A673 (cell line): ENCODE results near the gene RPS6KA2. TPM values are rescaled to one million over a fixed set of nuclear protein-coding genes. Genes with fewer than 3 reads are reported as not detected.

ENCODE experiments used
- BruUV-seq: library from RNA; stranded (reverse); fragments of 400-500 nt; replicated peaks from 2 replicates; lab custom pipeline; 2021; lab: Mats Ljungman, UMichigan
- CTCF ChIA-PET: fragments of 300-600 bp; sonication (Branson Sonifier 250); formaldehyde crosslinking; loops from one replicate; lab custom pipeline; 2022; ENCODE audit warnings: antibody characterized with exemption; lab: Charles Lee
- POLR2A ChIA-PET: fragments of 300-600 bp; sonication (Branson Sonifier 250); formaldehyde crosslinking; loops from one replicate; lab custom pipeline; 2022; ENCODE audit warnings: antibody characterized with exemption; ENCODE audit not compliant: low non-redundant PET; lab: Charles Lee
- DNase-seq: peaks from one replicate; pipeline ENCODE4 v3.0.0-alpha.2; 2015; ENCODE audit warnings: low spot score
- H3K27ac ChIP-seq: fragments of 200-600 bp; sonication (generic); 2 replicates; pipeline ENCODE4 v1.5.1; 2016; ENCODE audit warnings: mixed run types, low read depth, mild to moderate bottlenecking, mixed read lengths, antibody characterized with exemption, low read length; ENCODE audit not compliant: poor library complexity, severe bottlenecking
- H3K27me3 ChIP-seq: fragments of 200-600 bp; sonication (generic); replicated peaks from 2 replicates; pipeline ENCODE4 v1.6.1; 2017; ENCODE audit warnings: mixed run types, low read depth, mild to moderate bottlenecking, mixed read lengths, antibody characterized with exemption, low read length; ENCODE audit not compliant: insufficient read depth, poor library complexity
- H3K36me3 ChIP-seq: fragments of 200-600 bp; sonication (generic); 2 replicates; pipeline ENCODE4 v1.6.1; 2016; ENCODE audit warnings: mixed run types, mild to moderate bottlenecking, mixed read lengths, antibody characterized with exemption, low read length; ENCODE audit not compliant: insufficient read depth, poor library complexity, severe bottlenecking
- H3K4me1 ChIP-seq: fragments of 200-600 bp; sonication (generic); 2 replicates; pipeline ENCODE4 v1.6.1; 2017; ENCODE audit warnings: mixed run types, mild to moderate bottlenecking, mixed read lengths, antibody characterized with exemption, low read length; ENCODE audit not compliant: insufficient read depth, poor library complexity, severe bottlenecking
- H3K4me3 ChIP-seq: fragments of 200-600 bp; sonication (generic); 2 replicates; pipeline ENCODE4 v1.5.1; 2016; ENCODE audit warnings: low read depth, mixed run types, mild to moderate bottlenecking, mixed read lengths, low read length; ENCODE audit not compliant: poor library complexity, severe bottlenecking
- H3K9me3 ChIP-seq: fragments of 200-600 bp; sonication (generic); 2 replicates; pipeline ENCODE4 v1.6.1; 2016; ENCODE audit warnings: mixed run types, low read depth, mild to moderate bottlenecking, mixed read lengths, antibody characterized with exemption, low read length; ENCODE audit not compliant: poor library complexity, severe bottlenecking
- CTCF ChIP-seq: fragments of 300-800, 200-600 bp; sonication (generic); conservative IDR thresholded peaks from 2 replicates; pipeline ENCODE4 v1.5.1; 2017; ENCODE audit warnings: low read depth, mild to moderate bottlenecking, antibody characterized with exemption, low read length, moderate library complexity, mixed read lengths
- EZH2 ChIP-seq: fragments of 200-600 bp; sonication (generic); IDR thresholded peaks from 2 replicates; pipeline ENCODE4 v1.6.1; 2017; ENCODE audit warnings: borderline replicate concordance, low read depth, mild to moderate bottlenecking, mixed read lengths, antibody characterized with exemption, low read length; ENCODE audit not compliant: poor library complexity, severe bottlenecking
- intact Hi-C: fragments of 100-400 bp; cut with micrococcal nuclease; formaldehyde crosslinking; loops from one replicate; pipeline ENCODE4 v1.10.0; 2022; ENCODE audit not compliant: unreplicated experiment
- total RNA-seq: library from RNA; stranded (reverse); gene quantifications from 2 replicates; pipeline ENCODE4 v1.2.3, GENCODE V29; 2021

Gene RPS6KA2
- total RNA-seq, 1 experiment from 2014 or later: 30.1 TPM

GRCh38 chr6:166632731-166633130 lies 5.7 kb upstream of the RPS6KA2 start:
- Histone ChIP-seq H3K27ac (no peak overlapping the region), H3K27me3 (no peaks in the 10 kb centered on the region), H3K36me3 (no peaks in the 10 kb centered on the region), H3K9me3 (no peaks in the 10 kb centered on the region), H3K4me3 (no peak overlapping the region), H3K4me1 (peaks cover 7% of the 10 kb centered on the region)
- intact Hi-C loops: no loop called here
- ChIA-PET CTCF (no interaction called here), POLR2A (interaction anchor here (0.7 kb wide), 1 partner anchor 714 kb away, joined by 3 read pairs; no protein-coding TSS in a partner anchor)
- no TSS peak for BruUV-seq
- no peak for TF ChIP-seq EZH2
- TF ChIP-seq CTCF: no peak
- no peak for DNase-seq

- no peak overlapping the region for H3K4me3 ChIP-seq
- no TSS peak for BruUV-seq
- ChIA-PET POLR2A (no interaction called here), CTCF (no interaction called here)
- H3K27ac ChIP-seq: no peak overlapping the region
- intact Hi-C loops: no loop called here
- no peaks in the 10 kb centered on the region for H3K27me3 ChIP-seq
- H3K9me3 ChIP-seq: no peaks in the 10 kb centered on the region
- no peak for DNase-seq
- TF ChIP-seq CTCF: no peak
- TF ChIP-seq EZH2: no peak
- H3K36me3 ChIP-seq: no peaks in the 10 kb centered on the region
- peaks cover 13% of the 10 kb centered on the region for H3K4me1 ChIP-seq
These were observed 3.4 kb upstream of the RPS6KA2 start for GRCh38 chr6:166630462-166630861.

- ChIA-PET POLR2A (no interaction called here), CTCF (interaction anchor here (0.5 kb wide), 1 partner anchor 9 kb away, joined by 3 read pairs; no protein-coding TSS in a partner anchor)
- Histone ChIP-seq H3K4me3 (no peak overlapping the region), H3K27ac (no peak overlapping the region), H3K36me3 (no peaks in the 10 kb centered on the region), H3K27me3 (no peaks in the 10 kb centered on the region), H3K9me3 (no peaks in the 10 kb centered on the region), H3K4me1 (peaks cover 16% of the 10 kb centered on the region)
- BruUV-seq: no TSS peak
- DNase-seq: no peak
- TF ChIP-seq CTCF (no peak), EZH2 (no peak)
- intact Hi-C loops: loop anchor here (5.0 to 10.0 kb wide), 4 partner anchors 42 to 355 kb away; partner anchors contain the start of gene RAMACL
These were observed 2.6 kb upstream of the RPS6KA2 start for GRCh38 chr6:166629628-166630027.
